HepG2 (cell line): ENCODE results near the gene AMPD2.

ENCODE experiments used
- KDM1A ChIP-seq: IDR thresholded peaks from 2 replicates; pipeline ENCODE4 v1.6.1; 2016; ENCODE audit warnings: missing compliant biosample characterization
- LCORL ChIP-seq, 2 experiments: fragments of 450-650 bp in 1 of 2; sonication (generic) in 1 of 2; formaldehyde crosslinking in 1 of 2; IDR thresholded peaks; 2 replicates each; pipeline versions ENCODE4 v1.5.0 to v1.6.1; 2017 to 2020; ENCODE audit warnings: antibody characterized with exemption in 1 of 2, missing genetic modification reagents in 1 of 2
- ZBTB21 ChIP-seq: sonication (generic); formaldehyde crosslinking; IDR thresholded peaks from 2 replicates; pipeline ENCODE4 v1.4.0; 2020; ENCODE audit warnings: missing genetic modification reagents
- ZNF207 ChIP-seq: fragments of 450-650 bp; IDR thresholded peaks from 2 replicates; pipeline ENCODE4 v1.6.1; 2016; ENCODE audit warnings: antibody characterized with exemption, borderline replicate concordance
- ZNF772 ChIP-seq: sonication (generic); formaldehyde crosslinking; IDR thresholded peaks from 2 replicates; pipeline ENCODE4 v1.5.0; 2020; ENCODE audit warnings: mild to moderate bottlenecking, missing genetic modification reagents

DNA sequence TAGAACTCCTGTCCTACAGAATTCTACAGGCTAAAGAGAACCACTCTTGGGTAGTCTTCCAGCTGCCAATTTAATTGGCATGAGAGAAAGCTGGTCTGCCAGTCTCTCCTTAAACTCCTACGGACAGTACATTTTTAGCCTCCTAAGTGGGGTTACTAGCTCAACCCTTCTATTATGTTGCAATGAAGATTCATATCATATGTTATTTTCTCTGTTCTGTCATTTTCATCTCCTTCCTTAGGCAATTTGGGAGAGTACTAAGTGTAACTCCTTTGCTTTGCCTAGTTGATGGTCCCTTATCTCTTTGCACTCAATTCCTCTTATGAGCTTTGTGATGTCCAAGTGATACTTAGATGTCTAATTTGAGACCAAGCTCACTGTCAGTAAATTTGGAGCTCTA, 14.3 kb upstream of the AMPD2 start:
- no peak for TF ChIP-seq ZNF207
- no peak for TF ChIP-seq ZBTB21 (CRISPR knock-in tag)
- no peak for TF ChIP-seq LCORL (IDR thresholded peaks at IDR 0.05)
- TF ChIP-seq LCORL (CRISPR knock-in tag; IDR thresholded peaks at IDR 0.05): no peak
- TF ChIP-seq KDM1A: no peak
- no peak for TF ChIP-seq ZNF772
